ES-I3 (cell line): ENCODE data around the gene RGS19.

Experiments used
- H3K36me3 ChIP-seq: 2 replicates; pipeline ENCODE4 v1.6.1; 2013; ENCODE audit warnings: mild to moderate bottlenecking, low read length, control low read depth, moderate library complexity; ENCODE audit not compliant: insufficient read depth
- H3K4me1 ChIP-seq: 2 replicates; pipeline ENCODE4 v1.6.1; 2013; ENCODE audit warnings: mild to moderate bottlenecking, control low read depth, low read length; ENCODE audit not compliant: insufficient read depth
- H3K9ac ChIP-seq: 2 replicates; pipeline ENCODE4 v1.6.1; 2013; ENCODE audit warnings: low read depth, mild to moderate bottlenecking, low read length, moderate library complexity
- H3K9me3 ChIP-seq: 2 replicates; pipeline ENCODE4 v1.6.1; 2013; ENCODE audit warnings: mild to moderate bottlenecking, low read length, moderate library complexity; ENCODE audit not compliant: control insufficient read depth, insufficient read depth

The RGS19 gene

DNA sequence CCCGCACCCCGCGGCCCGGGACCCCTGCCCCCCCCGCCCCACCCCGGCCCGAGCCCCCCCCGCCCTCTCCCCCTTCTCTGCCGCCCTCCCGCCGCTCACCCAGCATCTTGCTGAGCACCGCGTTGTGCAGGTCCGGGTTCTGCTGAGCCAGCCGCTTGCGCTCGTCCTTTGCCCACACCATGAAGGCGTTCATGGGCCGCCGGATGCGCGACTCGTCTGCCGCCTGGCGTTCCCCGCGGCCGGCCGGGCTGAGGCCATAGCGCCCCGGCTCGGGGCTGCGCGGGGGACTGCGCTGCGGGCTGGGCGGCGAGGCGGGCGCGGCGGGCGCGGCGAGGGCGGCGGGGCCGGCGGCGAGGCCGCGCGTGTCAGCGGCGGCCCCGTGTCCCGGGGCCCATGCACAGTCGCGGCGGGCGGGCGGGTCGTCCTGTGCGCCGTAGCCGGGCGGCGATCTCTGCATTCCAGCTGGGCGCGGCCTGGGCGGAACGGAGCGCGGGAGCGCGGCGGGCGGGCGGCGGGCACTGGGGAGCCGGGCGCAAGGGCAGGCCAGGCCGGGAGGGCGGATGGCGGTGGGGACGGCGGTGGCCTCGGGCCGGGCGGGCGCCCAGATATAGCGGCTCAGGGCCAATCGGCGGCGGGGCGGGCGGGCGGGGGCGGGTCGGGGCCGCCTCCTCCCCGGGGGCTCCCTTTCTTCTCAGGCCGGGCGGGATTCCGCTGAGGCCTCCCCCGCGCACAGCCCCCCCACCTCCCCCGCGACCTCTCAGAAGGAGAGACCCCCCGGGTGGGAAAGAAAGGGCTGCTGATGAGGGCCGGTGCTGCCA is 30.0 kb downstream of the RGS19 start, which contains the start of gene SOX18:
Gene SOX18 (minus strand): TSS at position 580 of the 818 bp plus-strand sequence. CDS start 123 bp downstream, at position 457.
- Histone ChIP-seq H3K36me3 (no peaks in the 10 kb centered on the region), H3K9me3 (no peaks in the 10 kb centered on the region), H3K9ac (peak within 1 kb of the TSS; percentile 37), H3K4me1 (peaks cover 25% of the 10 kb centered on the region; the same call in 1 of the 2 replicates)

DNA sequence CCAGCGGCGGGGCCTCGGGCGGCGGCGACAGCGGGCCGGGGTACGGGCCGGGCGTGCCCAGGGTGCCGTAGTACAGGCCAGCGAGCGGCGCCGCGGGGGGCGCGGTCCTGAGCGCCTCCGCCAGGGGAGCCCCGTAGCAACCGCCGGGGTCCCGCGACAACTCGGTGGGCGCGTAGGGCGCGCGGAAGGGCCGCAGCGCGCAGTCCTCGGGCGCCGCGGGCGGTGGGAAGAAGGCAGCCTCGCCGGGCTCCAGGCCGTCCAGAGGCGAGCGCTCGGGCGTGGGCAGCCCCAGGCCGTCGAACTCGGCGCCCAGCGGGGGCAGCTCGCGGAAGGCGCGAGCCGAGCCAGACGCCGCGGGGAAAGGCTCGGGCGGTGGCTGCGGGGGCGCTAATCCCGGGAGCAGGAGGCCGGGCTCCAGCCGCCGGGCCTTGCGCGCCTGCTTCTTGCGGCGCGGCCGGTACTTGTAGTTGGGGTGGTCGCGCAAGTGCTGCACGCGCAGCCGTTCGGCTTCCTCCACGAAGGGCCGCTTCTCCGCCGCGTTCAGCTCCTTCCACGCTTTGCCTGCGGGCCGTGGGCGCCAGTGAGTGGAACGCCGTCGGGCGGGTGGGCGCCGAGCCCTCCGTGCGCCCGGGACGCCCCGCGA is 30.8 kb downstream of the RGS19 start:
- H3K4me1 ChIP-seq, result peaks cover 19% of the 10 kb centered on the region; the same call in 1 of the 2 replicates
- no peaks in the 10 kb centered on the region for H3K9me3 ChIP-seq
- no peaks in the 10 kb centered on the region for H3K36me3 ChIP-seq
- peak overlapping the region; percentile 37 for H3K9ac ChIP-seq

DNA sequence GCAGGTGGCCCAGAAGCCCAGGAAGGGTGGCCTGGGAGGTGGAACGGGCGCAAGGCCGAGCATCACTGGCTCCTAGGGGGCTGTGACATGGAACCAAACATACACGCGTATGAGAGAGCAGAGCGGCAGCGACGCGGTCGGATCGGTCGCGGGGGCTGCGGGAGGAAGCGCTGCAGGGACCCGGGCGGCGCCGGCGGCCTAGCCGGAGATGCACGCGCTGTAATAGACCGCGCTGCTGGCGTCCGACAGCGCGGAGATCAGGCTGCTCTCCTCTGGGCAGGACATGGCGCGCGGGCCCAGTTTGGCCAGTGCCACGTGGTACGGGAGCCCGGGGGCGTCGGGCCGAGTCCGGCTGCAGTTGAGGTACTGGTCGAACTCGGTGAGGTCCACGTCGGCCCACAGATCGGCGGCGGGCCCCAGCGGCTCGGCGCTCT is 31.3 kb downstream of the RGS19 start:
- Histone ChIP-seq H3K4me1 (peaks cover 18% of the 10 kb centered on the region; the same call in 1 of the 2 replicates), H3K9me3 (no peaks in the 10 kb centered on the region), H3K36me3 (no peaks in the 10 kb centered on the region), H3K9ac (peak overlapping the region; percentile 37)

DNA sequence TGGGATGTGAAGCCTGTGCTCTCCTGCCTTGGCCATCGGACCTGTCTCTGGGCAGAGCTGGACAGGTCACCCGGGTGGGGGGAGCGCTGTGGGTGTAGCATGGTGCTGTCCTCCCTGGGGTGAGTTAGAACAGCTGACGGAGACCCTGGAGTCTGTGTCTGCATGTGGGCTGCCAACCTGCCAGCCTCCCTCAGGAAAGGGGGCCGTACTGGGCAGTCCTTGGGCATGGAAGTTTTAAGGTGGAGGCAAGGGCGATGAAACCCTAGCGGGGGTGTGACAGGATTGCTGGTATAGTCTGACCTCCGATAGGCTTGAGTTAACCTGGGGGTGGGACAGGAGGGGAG is 32.3 kb downstream of the RGS19 start:
- no peaks in the 10 kb centered on the region for H3K36me3 ChIP-seq
- no peak overlapping the region for H3K9ac ChIP-seq
- peaks cover 18% of the 10 kb centered on the region; the same call in 1 of the 2 replicates for H3K4me1 ChIP-seq
- no peaks in the 10 kb centered on the region for H3K9me3 ChIP-seq

DNA sequence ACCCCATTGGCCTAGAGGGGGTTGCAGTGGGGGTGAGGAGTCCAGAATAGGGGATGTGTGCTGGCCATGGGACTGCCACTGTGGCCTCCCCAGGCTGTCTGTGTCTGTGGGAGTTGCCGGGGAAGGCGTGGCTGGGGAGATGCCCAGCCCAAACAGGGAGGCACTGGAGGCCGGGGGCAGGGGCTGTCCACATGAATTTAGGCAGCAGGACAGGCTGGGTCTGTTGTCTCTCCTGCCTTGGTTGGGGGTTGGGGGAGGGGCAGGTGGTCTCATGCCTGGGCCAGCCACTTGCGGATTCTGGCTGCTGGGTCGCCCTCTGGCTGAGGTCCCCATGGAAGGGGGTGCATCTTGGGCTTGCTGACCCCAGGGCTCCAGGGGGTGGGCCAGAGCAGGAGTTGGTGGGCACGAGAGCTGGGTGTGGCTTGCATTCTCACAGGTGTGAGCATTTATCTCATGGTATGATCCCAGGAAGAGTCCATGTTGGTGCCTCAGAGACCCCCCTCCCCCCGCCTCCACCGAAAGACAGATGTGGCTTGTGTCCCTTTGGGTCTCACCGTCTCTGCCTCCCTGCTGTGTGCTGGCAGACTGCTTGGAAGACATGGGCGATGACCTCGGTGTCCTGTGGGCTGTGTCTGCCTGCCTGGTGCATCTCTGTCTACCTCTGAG is 33.8 kb downstream of the RGS19 start:
- peaks cover 18% of the 10 kb centered on the region; the same call in 1 of the 2 replicates for H3K4me1 ChIP-seq
- no peaks in the 10 kb centered on the region for H3K9me3 ChIP-seq
- no peaks in the 10 kb centered on the region for H3K36me3 ChIP-seq
- no peak overlapping the region for H3K9ac ChIP-seq

DNA sequence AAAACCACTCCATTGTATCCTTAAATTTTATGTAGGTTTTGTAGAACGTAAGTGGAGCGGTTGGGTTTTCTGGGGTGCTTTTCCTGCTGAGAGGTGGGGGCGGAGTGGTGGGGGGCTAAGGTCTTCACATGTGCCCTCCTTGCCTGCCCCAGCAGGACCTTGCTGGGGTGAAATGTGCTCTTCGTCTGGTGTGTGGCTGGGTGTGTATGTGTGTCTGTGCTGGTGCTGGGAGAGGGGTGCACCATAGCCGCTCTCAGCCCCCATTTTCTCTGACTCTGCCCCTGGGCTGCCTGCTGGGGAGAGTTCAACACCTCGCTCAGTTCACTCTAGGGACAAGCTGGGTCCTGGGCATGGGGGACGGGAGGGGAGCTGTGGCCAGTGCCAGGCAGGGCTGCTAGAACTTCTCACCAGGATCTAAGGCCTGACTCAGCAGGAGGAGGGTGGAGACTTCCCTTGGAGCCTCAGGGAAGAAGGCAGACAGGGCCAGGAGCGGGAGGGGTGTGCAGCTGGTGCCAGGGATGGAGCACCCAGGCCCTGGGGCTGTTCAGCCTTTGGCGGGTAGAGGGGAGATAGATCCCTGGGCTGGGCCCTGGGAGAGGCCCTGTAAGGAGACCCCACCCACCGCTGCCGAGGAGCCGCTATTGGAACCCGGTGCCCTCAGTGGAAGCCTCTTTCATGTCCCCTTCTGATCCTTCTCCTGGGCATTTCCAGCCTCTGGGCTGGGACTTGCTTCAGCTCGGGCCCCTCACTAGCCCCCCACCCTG is 34.7 kb downstream of the RGS19 start:
- H3K9me3 ChIP-seq, result no peaks in the 10 kb centered on the region
- H3K4me1 ChIP-seq, result peaks cover 14% of the 10 kb centered on the region; the same call in 1 of the 2 replicates
- H3K9ac ChIP-seq, result no peak overlapping the region
- no peaks in the 10 kb centered on the region for H3K36me3 ChIP-seq

DNA sequence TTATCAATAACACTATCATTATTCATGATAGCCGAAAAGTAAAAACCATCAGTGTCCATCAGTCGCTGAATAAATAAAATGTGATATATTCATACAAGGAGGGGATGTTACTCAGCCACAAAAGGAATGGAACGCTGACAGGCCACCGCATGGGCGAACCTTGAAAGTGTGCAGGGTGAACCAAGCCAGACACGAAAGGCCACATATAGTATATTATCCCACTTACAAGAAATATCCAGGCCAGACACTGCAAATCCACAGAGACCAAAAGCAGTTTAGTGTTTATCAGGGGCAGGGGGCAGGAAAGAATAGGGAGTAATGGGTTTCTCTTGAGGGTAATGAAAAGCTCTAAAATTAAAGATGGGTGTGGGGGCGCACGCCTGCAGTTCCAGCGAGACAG is 35.5 kb downstream of the RGS19 start:
- Histone ChIP-seq H3K9ac (no peak overlapping the region), H3K9me3 (no peaks in the 10 kb centered on the region), H3K4me1 (peaks cover 19% of the 10 kb centered on the region; the same call in 1 of the 2 replicates), H3K36me3 (no peaks in the 10 kb centered on the region)

DNA sequence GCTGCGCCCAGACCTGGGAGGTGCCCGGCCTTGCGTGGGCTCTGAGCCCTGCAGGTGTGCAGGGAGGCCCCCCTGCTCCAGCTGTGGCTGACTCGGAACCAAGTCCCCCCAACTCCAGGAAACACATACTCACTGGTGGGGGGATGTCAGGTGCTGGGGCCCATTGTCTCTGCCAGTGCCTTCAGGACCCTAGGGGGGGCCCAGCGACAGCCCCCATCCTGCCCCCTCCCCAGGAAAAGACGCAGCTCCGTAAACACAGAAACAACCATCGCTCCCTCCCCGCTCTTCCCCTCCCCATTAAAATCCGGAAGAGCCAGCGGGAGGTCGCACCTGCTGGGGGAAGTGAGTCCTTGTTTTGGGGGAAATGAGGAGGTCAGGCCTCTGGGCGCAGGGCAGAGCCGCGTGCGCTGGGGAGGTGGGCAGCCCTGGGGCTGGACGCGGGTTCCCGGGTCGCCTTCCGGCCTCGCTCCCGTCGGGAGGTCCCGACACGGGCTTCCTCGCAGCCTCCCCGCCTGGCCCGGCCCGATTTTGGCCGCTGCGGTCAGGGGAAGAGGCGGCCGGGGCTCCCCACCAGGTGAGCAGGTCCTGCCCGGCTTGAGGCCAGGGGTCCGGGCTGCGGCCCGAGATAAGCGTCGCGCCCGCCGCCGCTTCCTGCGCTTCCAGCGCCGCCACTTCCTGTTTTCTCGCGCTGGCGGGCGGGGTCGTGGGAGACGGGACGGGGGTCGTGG is 37.1 kb downstream of the RGS19 start:
- Histone ChIP-seq H3K9me3 (no peaks in the 10 kb centered on the region), H3K9ac (peak overlapping the region; percentile 71; the same call in 1 of the 2 replicates), H3K36me3 (no peaks in the 10 kb centered on the region), H3K4me1 (peaks cover 19% of the 10 kb centered on the region; the same call in 1 of the 2 replicates)

DNA sequence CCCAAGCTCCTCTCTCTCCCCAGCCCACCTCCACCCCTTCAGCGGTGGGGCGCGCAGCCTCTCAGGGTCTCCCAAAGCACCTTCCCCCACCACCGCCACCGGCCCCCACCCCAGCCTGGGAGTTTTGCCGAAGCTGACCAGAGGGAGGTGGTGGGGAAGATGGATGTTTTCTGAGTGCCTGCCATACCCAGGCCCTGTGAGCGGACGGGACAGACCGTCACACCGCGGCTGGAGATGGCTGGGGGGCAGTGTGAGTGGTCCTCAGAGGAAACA is 37.6 kb downstream of the RGS19 start:
- no peaks in the 10 kb centered on the region for H3K9me3 ChIP-seq
- no peaks in the 10 kb centered on the region for H3K36me3 ChIP-seq
- H3K9ac ChIP-seq, result peak overlapping the region; percentile 71; the same call in 1 of the 2 replicates
- H3K4me1 ChIP-seq, result peaks cover 19% of the 10 kb centered on the region; the same call in 1 of the 2 replicates

DNA sequence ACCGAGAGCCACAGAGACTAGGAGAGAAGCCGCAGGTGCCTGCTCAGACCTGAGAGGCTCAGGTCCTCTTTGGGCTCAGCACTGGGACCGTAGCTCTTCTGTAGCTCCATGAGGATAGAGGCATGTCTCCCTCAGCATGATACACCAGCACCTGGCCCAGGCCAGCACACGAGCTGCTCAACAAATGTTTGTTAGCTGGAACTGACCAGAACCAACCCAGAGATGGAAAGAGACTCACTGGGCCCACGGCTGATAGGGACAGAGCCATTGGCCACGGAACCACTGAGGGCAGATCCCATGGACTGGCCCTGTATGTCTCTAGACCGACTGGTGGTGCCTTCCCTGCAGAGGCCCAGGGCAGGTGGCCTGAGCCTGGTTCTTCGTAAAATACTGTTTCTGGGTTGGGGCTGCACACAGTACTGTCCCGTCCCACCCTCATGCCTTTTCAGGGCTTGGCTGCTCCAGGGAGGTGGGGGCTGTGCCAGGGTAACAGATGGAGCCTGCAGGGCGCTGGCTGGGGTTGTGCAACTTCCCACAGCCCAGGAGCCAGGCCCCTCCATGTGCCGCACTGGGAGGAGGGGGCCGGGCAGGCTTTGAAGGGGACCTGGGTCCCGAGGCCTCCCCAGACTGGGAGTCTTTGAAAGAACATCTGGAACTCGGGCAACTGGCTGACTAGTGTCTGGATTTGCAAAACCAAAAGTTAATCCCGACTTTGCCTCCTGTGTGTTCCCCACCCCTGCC is 38.1 kb downstream of the RGS19 start:
- Histone ChIP-seq H3K9ac (no peak overlapping the region), H3K4me1 (peaks cover 24% of the 10 kb centered on the region; the same call in 1 of the 2 replicates), H3K36me3 (no peaks in the 10 kb centered on the region), H3K9me3 (no peaks in the 10 kb centered on the region)

DNA sequence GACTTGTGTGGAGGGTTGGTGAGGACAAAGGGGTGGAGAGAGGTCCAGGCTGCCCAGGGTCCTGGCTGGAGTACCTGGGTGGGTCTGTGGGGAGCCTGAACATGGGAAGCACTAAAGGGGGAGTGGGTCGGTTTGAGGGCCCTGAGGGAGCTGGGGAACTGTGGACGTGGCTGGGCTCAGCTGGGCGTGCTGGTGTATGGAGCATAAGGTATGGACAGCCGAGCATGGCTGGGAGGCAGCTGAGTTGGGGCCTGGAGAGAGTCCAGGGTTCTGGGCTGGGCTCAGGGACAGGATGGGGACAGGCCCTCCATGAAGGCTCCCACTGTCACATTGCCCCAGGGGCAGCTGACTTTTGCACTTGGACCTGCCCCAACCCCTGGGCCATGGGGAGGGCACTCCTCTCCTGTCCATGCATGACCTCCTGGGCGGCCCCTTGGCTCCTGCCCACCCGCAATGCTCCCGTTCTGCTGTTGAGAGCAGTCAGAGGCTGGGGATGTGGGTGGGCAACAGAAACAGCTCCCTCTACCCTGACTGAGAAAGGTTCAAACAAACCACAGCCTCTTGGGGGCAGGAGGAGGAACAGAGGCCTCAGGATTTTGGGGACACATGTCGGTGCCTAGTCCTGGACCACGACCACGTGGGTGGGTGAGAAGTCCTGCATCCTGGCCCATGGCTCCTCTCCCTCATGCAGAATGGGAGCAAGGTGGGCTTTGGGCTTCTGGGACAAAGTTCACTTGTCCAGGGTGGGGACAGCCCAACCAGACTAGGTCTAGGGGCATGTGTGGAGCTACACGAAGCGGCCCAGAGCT is 38.9 kb downstream of the RGS19 start:
- peaks cover 25% of the 10 kb centered on the region; the same call in 1 of the 2 replicates for H3K4me1 ChIP-seq
- no peaks in the 10 kb centered on the region for H3K36me3 ChIP-seq
- H3K9ac ChIP-seq, result no peak overlapping the region
- no peaks in the 10 kb centered on the region for H3K9me3 ChIP-seq

DNA sequence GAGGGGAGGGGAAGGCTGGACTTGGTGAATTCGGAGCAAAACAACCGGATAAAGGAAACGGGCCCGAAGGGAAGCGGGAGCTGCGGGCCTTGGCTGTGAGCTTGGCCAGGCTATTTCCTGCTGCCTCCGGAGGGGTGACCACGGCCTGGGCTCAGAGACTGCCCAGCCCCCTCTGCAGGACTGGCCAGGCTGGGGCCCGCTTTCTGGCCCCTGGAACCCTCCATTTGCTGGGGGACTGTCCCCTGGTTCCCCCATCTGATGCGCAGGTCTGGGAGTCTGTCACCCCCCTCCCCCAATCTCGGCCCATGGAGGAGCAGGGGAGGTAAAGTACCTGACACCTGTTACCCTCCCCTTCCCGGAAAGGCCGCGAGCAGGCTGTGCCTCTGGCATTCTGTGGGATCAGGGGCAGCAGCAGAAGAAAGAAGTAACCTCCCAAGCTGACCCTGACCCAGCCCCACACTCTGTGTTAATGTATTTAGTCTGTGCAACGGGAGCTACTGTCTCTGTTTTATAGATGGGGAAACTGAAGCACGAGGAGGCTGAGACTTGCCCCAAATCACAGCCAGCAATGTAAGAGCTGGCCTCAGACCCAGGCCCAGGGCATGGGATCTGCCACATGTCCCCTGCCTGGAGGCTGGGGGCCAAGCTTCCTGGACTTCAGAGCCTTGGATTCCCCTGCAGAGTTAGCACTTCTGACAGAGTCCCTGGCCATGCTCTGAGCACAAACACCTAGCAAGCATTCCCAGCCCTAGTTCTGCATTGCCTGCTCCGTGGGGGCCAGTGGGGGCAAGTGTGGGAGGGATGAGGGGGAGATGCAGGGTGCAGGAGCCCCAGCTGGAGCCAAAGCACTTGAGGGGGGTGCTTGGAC is 39.8 kb downstream of the RGS19 start:
- Histone ChIP-seq H3K4me1 (peaks cover 16% of the 10 kb centered on the region; the same call in 1 of the 2 replicates), H3K36me3 (no peaks in the 10 kb centered on the region), H3K9me3 (no peaks in the 10 kb centered on the region), H3K9ac (peak overlapping the region; percentile 65)
